HEK293 (cell line): Measurements from ENCODE around the gene LYSMD3.

ENCODE experiments used
- IKZF3 ChIP-seq: fragments of 450-650 bp; IDR thresholded peaks from 2 replicates; pipeline ENCODE4 v1.5.0; 2018; ENCODE audit warnings: missing biosample characterization, mild to moderate bottlenecking, missing genetic modification characterization, moderate library complexity
- MYNN ChIP-seq: fragments of 450-650 bp; formaldehyde crosslinking; IDR thresholded peaks from 2 replicates; pipeline ENCODE4 v1.5.1; 2016; ENCODE audit warnings: missing biosample characterization, missing genetic modification characterization, borderline replicate concordance
- MZF1 ChIP-seq: fragments of 450-650 bp; formaldehyde crosslinking; IDR thresholded peaks from 2 replicates; pipeline ENCODE4 v1.5.1; 2017; ENCODE audit warnings: missing biosample characterization, missing genetic modification characterization, borderline replicate concordance
- PATZ1 ChIP-seq: fragments of 450-650 bp; formaldehyde crosslinking; IDR thresholded peaks from 2 replicates; pipeline ENCODE4 v1.5.1; 2016; ENCODE audit warnings: missing biosample characterization, missing genetic modification characterization
- PBX3 ChIP-seq: sonication (generic); formaldehyde crosslinking; IDR thresholded peaks from 2 replicates; pipeline ENCODE4 v1.8.1; 2022; ENCODE audit warnings: mild to moderate bottlenecking, moderate library complexity, missing genetic modification reagents
- SCRT1 ChIP-seq: fragments of 450-650 bp; formaldehyde crosslinking; IDR thresholded peaks from 2 replicates; pipeline ENCODE4 v1.5.1; 2016; ENCODE audit warnings: missing biosample characterization, missing genetic modification characterization, borderline replicate concordance
- SCRT2 ChIP-seq: fragments of 450-650 bp; formaldehyde crosslinking; IDR thresholded peaks from 2 replicates; pipeline ENCODE4 v1.5.1; 2016; ENCODE audit warnings: missing biosample characterization, missing genetic modification characterization
- SETDB1 ChIP-seq: IDR thresholded peaks from one replicate; pipeline ENCODE4 v1.6.1; 2017; ENCODE audit warnings: mild to moderate bottlenecking, low read length, moderate library complexity, mixed read lengths; ENCODE audit not compliant: insufficient read length
- YY2 ChIP-seq: fragments of 450-650 bp; formaldehyde crosslinking; IDR thresholded peaks from 2 replicates; pipeline ENCODE4 v1.5.1; 2016; ENCODE audit warnings: missing biosample characterization, missing genetic modification characterization
- ZBTB11 ChIP-seq: fragments of 450-650 bp; formaldehyde crosslinking; conservative IDR thresholded peaks from 2 replicates; pipeline ENCODE4 v1.5.1; 2016; ENCODE audit warnings: low read depth, missing biosample characterization, missing genetic modification characterization
- ZBTB49 ChIP-seq: fragments of 450-650 bp; formaldehyde crosslinking; IDR thresholded peaks from 2 replicates; pipeline ENCODE4 v1.5.1; 2016; ENCODE audit warnings: missing biosample characterization, missing genetic modification characterization, low read depth
- ZBTB7A ChIP-seq: fragments of 450-650 bp; formaldehyde crosslinking; IDR thresholded peaks from 2 replicates; pipeline ENCODE4 v1.5.1; 2016; ENCODE audit warnings: low read depth, missing biosample characterization, missing genetic modification characterization
- ZBTB8A ChIP-seq: fragments of 450-650 bp; formaldehyde crosslinking; IDR thresholded peaks from 2 replicates; pipeline ENCODE4 v1.5.1; 2016; ENCODE audit warnings: missing biosample characterization, missing genetic modification characterization
- ZFHX2 ChIP-seq: fragments of 450-650 bp; formaldehyde crosslinking; conservative IDR thresholded peaks from 2 replicates; pipeline ENCODE4 v1.5.1; 2016; ENCODE audit warnings: missing biosample characterization, missing genetic modification characterization
- ZFP69B ChIP-seq: fragments of 450-650 bp; formaldehyde crosslinking; IDR thresholded peaks from 2 replicates; pipeline ENCODE4 v1.5.1; 2016; ENCODE audit warnings: missing biosample characterization, missing genetic modification characterization
- ZNF121 ChIP-seq: fragments of 450-650 bp; formaldehyde crosslinking; IDR thresholded peaks from 2 replicates; pipeline ENCODE4 v1.5.1; 2016; ENCODE audit warnings: missing biosample characterization, missing genetic modification characterization
- ZNF280D ChIP-seq: fragments of 450-650 bp; formaldehyde crosslinking; IDR thresholded peaks from 2 replicates; pipeline ENCODE4 v1.5.1; 2016; ENCODE audit warnings: missing biosample characterization, missing genetic modification characterization
- ZNF311 ChIP-seq: fragments of 450-650 bp; formaldehyde crosslinking; IDR thresholded peaks from 2 replicates; pipeline ENCODE4 v1.5.1; 2017; ENCODE audit warnings: missing biosample characterization, missing genetic modification characterization, borderline replicate concordance
- ZNF449 ChIP-seq: fragments of 450-650 bp; formaldehyde crosslinking; IDR thresholded peaks from 2 replicates; pipeline ENCODE4 v1.5.1; 2017; ENCODE audit warnings: missing biosample characterization, mild to moderate bottlenecking, missing genetic modification characterization, moderate library complexity
- ZNF473 ChIP-seq: fragments of 450-650 bp; formaldehyde crosslinking; IDR thresholded peaks from 2 replicates; pipeline ENCODE4 v1.5.1; 2017; ENCODE audit warnings: missing biosample characterization, missing genetic modification characterization
- ZNF521 ChIP-seq: fragments of 450-650 bp; formaldehyde crosslinking; IDR thresholded peaks from 2 replicates; pipeline ENCODE4 v1.5.1; 2017; ENCODE audit warnings: missing biosample characterization, mild to moderate bottlenecking, missing genetic modification characterization
- ZNF561 ChIP-seq: fragments of 450-650 bp; IDR thresholded peaks from 2 replicates; pipeline ENCODE4 v1.5.1; 2018; ENCODE audit warnings: missing biosample characterization, missing genetic modification characterization, borderline replicate concordance
- ZNF76 ChIP-seq: fragments of 450-650 bp; formaldehyde crosslinking; IDR thresholded peaks from 2 replicates; pipeline ENCODE4; 2016; ENCODE audit warnings: low read depth, missing biosample characterization, missing genetic modification characterization, borderline replicate concordance
- ZNF768 ChIP-seq: fragments of 450-650 bp; formaldehyde crosslinking; IDR thresholded peaks from 2 replicates; pipeline ENCODE4 v1.5.1; 2018; ENCODE audit warnings: missing biosample characterization, mild to moderate bottlenecking, missing genetic modification characterization
- ZNF785 ChIP-seq: fragments of 450-650 bp; formaldehyde crosslinking; IDR thresholded peaks from 2 replicates; pipeline ENCODE4 v1.5.1; 2016; ENCODE audit warnings: missing biosample characterization, missing genetic modification characterization

The LYSMD3 gene

GRCh38 chr5:90547072-90547536 lies 17.7 kb upstream of the LYSMD3 start (continued):
- no peak for TF ChIP-seq ZBTB11 (tag by site-specific recombination)
- TF ChIP-seq YY2 (tag by site-specific recombination): no peak
- TF ChIP-seq ZNF76 (tag by site-specific recombination): no peak
- no peak for TF ChIP-seq ZNF473 (tag by site-specific recombination)
- TF ChIP-seq SETDB1: no peak
- TF ChIP-seq ZNF768 (tag by site-specific recombination): no peak
- no peak for TF ChIP-seq ZBTB7A (tag by site-specific recombination)
- no peak for TF ChIP-seq ZBTB49 (tag by site-specific recombination)
- no peak for TF ChIP-seq ZNF521 (tag by site-specific recombination)
- TF ChIP-seq ZFHX2 (tag by site-specific recombination): peak; percentile 42
- TF ChIP-seq ZNF449 (tag by site-specific recombination): peak; percentile 78; the same call in 1 of the 2 replicates
- TF ChIP-seq ZNF561: peak; percentile 84; the same call in 1 of the 2 replicates
- TF ChIP-seq ZNF785 (tag by site-specific recombination): no peak
- TF ChIP-seq ZBTB8A (tag by site-specific recombination): no peak
- no peak for TF ChIP-seq ZNF121 (tag by site-specific recombination)
- peak; percentile 96 for TF ChIP-seq MZF1 (tag by site-specific recombination)
- TF ChIP-seq SCRT1 (tag by site-specific recombination): no peak
- TF ChIP-seq IKZF3 (tag by site-specific recombination): peak; percentile 85
- no peak for TF ChIP-seq PBX3
- peak; percentile 46 for TF ChIP-seq SCRT2
- peak; percentile 95 for TF ChIP-seq PATZ1 (tag by site-specific recombination)
- TF ChIP-seq ZNF311 (tag by site-specific recombination): no peak
- no peak for TF ChIP-seq ZNF280D (tag by site-specific recombination)
- TF ChIP-seq MYNN (tag by site-specific recombination): no peak
- TF ChIP-seq ZFP69B (tag by site-specific recombination): 0 out of 2 replicates have a peak, but pooled peaks have one; percentile 43
